Measurements from ENCODE around the gene MADD. TPM values are rescaled to one million over a fixed set of nuclear protein-coding genes. Genes with fewer than 3 reads are reported as not detected.

MADD gene
- total and polyA plus RNA-seq, 8 donors = 13.6 to 131 (median 42.6) TPM

GRCh38 chr11:47288066-47288465, 18.1 kb downstream of the MADD start:
- Histone ChIP-seq H3K4me1 (no peaks in the 10 kb centered on the region), H3K9me3 (no peaks in the 10 kb centered on the region), H3K27me3 (no peaks in the 10 kb centered on the region), H3K27ac (no peak overlapping the region), H3K4me3 (no peak overlapping the region), H3K36me3 (peaks cover 86 to 100% (median 100%) of the 10 kb centered on the region in 4 donors)
- intact Hi-C loops (cut with DNase I; ENCODE audit: low total_unique reads) = loop anchor here (10.0 kb wide), 1 partner anchor 423 kb away; no protein-coding TSS in a partner anchor
- no peak for TF ChIP-seq EP300 (IDR thresholded peaks at IDR 0.05)
- TF ChIP-seq, protein P1, sequence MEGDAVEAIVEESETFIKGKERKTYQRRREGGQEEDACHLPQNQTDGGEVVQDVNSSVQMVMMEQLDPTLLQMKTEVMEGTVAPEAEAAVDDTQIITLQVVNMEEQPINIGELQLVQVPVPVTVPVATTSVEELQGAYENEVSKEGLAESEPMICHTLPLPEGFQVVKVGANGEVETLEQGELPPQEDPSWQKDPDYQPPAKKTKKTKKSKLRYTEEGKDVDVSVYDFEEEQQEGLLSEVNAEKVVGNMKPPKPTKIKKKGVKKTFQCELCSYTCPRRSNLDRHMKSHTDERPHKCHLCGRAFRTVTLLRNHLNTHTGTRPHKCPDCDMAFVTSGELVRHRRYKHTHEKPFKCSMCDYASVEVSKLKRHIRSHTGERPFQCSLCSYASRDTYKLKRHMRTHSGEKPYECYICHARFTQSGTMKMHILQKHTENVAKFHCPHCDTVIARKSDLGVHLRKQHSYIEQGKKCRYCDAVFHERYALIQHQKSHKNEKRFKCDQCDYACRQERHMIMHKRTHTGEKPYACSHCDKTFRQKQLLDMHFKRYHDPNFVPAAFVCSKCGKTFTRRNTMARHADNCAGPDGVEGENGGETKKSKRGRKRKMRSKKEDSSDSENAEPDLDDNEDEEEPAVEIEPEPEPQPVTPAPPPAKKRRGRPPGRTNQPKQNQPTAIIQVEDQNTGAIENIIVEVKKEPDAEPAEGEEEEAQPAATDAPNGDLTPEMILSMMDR (IDR thresholded peaks at IDR 0.05) = no peak
- TF ChIP-seq POLR2AphosphoS5 (IDR thresholded peaks at IDR 0.05) = no peak
- no peak for TF ChIP-seq POLR2A (IDR thresholded peaks at IDR 0.05)
- DNase-seq = no peak
- 91 to 95% (median 91%) methylated on average over 5 of the region's 5 CpGs for WGBS, 5 donors

GRCh38 chr11:47289856-47290255, 19.9 kb downstream of the MADD start:
- 91 to 97% (median 93%) methylated on average over 15 of the region's 15 CpGs for WGBS, 5 donors
- DNase-seq = no peak
- no peak overlapping the region for H3K4me3 ChIP-seq
- no peaks in the 10 kb centered on the region for H3K4me1 ChIP-seq
- H3K36me3 ChIP-seq = peaks cover 85 to 100% (median 99%) of the 10 kb centered on the region in 4 donors
- intact Hi-C loops (cut with DNase I; ENCODE audit: low total_unique reads) = loop anchor here (10.0 kb wide), 1 partner anchor 425 kb away; no protein-coding TSS in a partner anchor
- no peak overlapping the region for H3K27ac ChIP-seq
- H3K9me3 ChIP-seq = no peaks in the 10 kb centered on the region
- H3K27me3 ChIP-seq = no peaks in the 10 kb centered on the region
- TF ChIP-seq POLR2A (IDR thresholded peaks at IDR 0.05) (no peak), POLR2AphosphoS5 (IDR thresholded peaks at IDR 0.05) (no peak)
- TF ChIP-seq, protein P1 (IDR thresholded peaks at IDR 0.05) = no peak

- TF ChIP-seq, protein P1 (IDR thresholded peaks at IDR 0.05) = no peak
- no peak for TF ChIP-seq POLR2AphosphoS5 (IDR thresholded peaks at IDR 0.05)
- TF ChIP-seq EP300 (IDR thresholded peaks at IDR 0.05) = no peak
- TF ChIP-seq POLR2A (IDR thresholded peaks at IDR 0.05) = no peak
- intact Hi-C loops (cut with DNase I; ENCODE audit: low total_unique reads) = no loop called here
- no peak for DNase-seq
- no peak overlapping the region for H3K4me3 ChIP-seq
- no peaks in the 10 kb centered on the region for H3K4me1 ChIP-seq
- H3K9me3 ChIP-seq = peaks cover 0 to 12% (median 10%) of the 10 kb centered on the region in 4 donors
- peaks cover 87 to 100% (median 98%) of the 10 kb centered on the region in 4 donors for H3K36me3 ChIP-seq
- H3K27me3 ChIP-seq = no peaks in the 10 kb centered on the region
- 89 to 96% (median 94%) methylated on average over 5 of the region's 5 CpGs for WGBS, 5 donors
- H3K27ac ChIP-seq = no peak overlapping the region
These were observed 25.5 kb downstream of the MADD start for GRCh38 chr11:47295385-47295784.

GRCh38 chr11:47296045-47296444, 26.1 kb downstream of the MADD start:
- Histone ChIP-seq H3K36me3 (peaks cover 87 to 100% (median 97%) of the 10 kb centered on the region in 4 donors), H3K9me3 (peaks cover 0 to 12% (median 10%) of the 10 kb centered on the region in 4 donors), H3K4me1 (no peaks in the 10 kb centered on the region), H3K4me3 (no peak overlapping the region), H3K27me3 (no peaks in the 10 kb centered on the region), H3K27ac (no peak overlapping the region)
- intact Hi-C loops (cut with DNase I; ENCODE audit: low total_unique reads) = no loop called here
- no peak for DNase-seq
- no peak for TF ChIP-seq EP300 (IDR thresholded peaks at IDR 0.05)
- TF ChIP-seq POLR2AphosphoS5 (IDR thresholded peaks at IDR 0.05) = no peak
- TF ChIP-seq POLR2A (IDR thresholded peaks at IDR 0.05) = no peak
- TF ChIP-seq, protein P1 (IDR thresholded peaks at IDR 0.05) = no peak
- WGBS, 5 donors = 81 to 91% (median 89%) methylated on average over 4 of the region's 4 CpGs

Measured in stomach (tissue), 9 donors.